PFSK-1 (cell line): ENCODE data around the gene C11orf24.

Experiments used
- POLR2AphosphoS5 ChIP-seq: IDR thresholded peaks from 2 replicates; pipeline ENCODE4 v1.6.1; 2012; ENCODE audit warnings: low read depth, mild to moderate bottlenecking, control low read depth, low read length, moderate library complexity
- SIN3A ChIP-seq: IDR thresholded peaks from 2 replicates; pipeline ENCODE4 v1.6.1; 2012; ENCODE audit warnings: mild to moderate bottlenecking, low read length, moderate library complexity, borderline replicate concordance; ENCODE audit not compliant: insufficient read depth
- TAF1 ChIP-seq: IDR thresholded peaks from 2 replicates; pipeline ENCODE4 v1.6.1; 2012; ENCODE audit warnings: low read length, control low read depth, borderline replicate concordance; ENCODE audit not compliant: insufficient read depth

DNA sequence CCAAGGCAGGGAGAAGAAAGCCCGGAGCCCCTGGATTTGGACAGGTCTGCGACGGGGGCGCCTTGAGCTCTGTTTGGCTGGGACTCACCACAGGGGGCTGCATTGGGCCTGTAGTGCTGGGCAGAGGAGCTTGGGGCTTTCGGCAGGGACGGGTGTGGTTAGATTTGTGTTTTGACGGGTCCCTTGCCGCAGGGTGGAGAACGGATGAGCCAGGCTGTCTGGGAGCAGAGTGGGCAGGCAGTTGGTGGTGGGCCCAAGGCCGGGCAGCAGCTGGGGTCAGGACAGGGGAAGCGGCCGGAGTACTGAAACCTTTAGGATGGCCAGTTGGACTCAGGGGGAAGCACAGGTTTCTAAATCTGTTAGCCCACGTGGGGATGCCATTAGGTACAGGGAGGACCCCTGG, 13.4 kb downstream of the C11orf24 start:
- no peak for TF ChIP-seq POLR2AphosphoS5
- no peak for TF ChIP-seq SIN3A
- TF ChIP-seq TAF1: no peak
